HepG2 (cell line): Measurements from ENCODE around the gene ANAPC16. TPM values are rescaled to one million over a fixed set of nuclear protein-coding genes. Genes with fewer than 3 reads are reported as not detected.

ENCODE experiments used
- CEBPG ChIP-seq: IDR thresholded peaks from 2 replicates; pipeline ENCODE4 v1.6.1; 2016
- DNMT3B ChIP-seq: conservative IDR thresholded peaks from 2 replicates; pipeline ENCODE4 v1.6.1; 2016; ENCODE audit warnings: missing biosample characterization, control low read depth
- FOXK1 ChIP-seq: sonication (generic); formaldehyde crosslinking; IDR thresholded peaks from 2 replicates; pipeline ENCODE4 v1.4.0; 2020; ENCODE audit warnings: low read depth, missing genetic modification reagents, borderline replicate concordance
- KLF9 ChIP-seq: IDR thresholded peaks from 2 replicates; pipeline ENCODE4 v1.6.1; 2016; ENCODE audit warnings: low read depth
- ONECUT2 ChIP-seq: sonication (generic); formaldehyde crosslinking; IDR thresholded peaks from 2 replicates; pipeline ENCODE4 v1.4.0; 2020; ENCODE audit warnings: missing genetic modification reagents
- PHB2 ChIP-seq: fragments of 450-650 bp; IDR thresholded peaks from 2 replicates; pipeline ENCODE4 v1.6.1; 2018; ENCODE audit not compliant: partially characterized antibody
- RFXANK ChIP-seq: IDR thresholded peaks from 2 replicates; pipeline ENCODE4 v1.6.1; 2016
- RXRA ChIP-seq: sonication (generic); formaldehyde crosslinking; IDR thresholded peaks from 2 replicates; pipeline ENCODE4 v1.5.1; 2020; ENCODE audit warnings: missing genetic modification reagents
- SALL2 ChIP-seq: sonication (generic); formaldehyde crosslinking; IDR thresholded peaks from 2 replicates; pipeline ENCODE4 v1.8.1; 2023; ENCODE audit warnings: mild to moderate bottlenecking, missing genetic modification reagents, inconsistent platforms
- TAF15 ChIP-seq: fragments of 200-400 bp; formaldehyde crosslinking; IDR thresholded peaks from one replicate; pipeline ENCODE4 v1.6.1; 2018; ENCODE audit warnings: mild to moderate bottlenecking, low read depth, low read length; ENCODE audit not compliant: poor library complexity, severe bottlenecking
- ZBTB14 ChIP-seq: sonication (generic); formaldehyde crosslinking; IDR thresholded peaks from 2 replicates; pipeline ENCODE4 v1.4.0; 2020; ENCODE audit warnings: missing genetic modification reagents
- ZBTB40 ChIP-seq, 2 experiments: fragments of 450-650 bp in 1 of 2; sonication (generic) in 1 of 2; formaldehyde crosslinking in 1 of 2; IDR thresholded peaks; 2 replicates each; pipeline versions ENCODE4 v1.6.1 to v1.8.0; 2016 to 2022; ENCODE audit warnings: antibody characterized with exemption in 1 of 2, mild to moderate bottlenecking in 1 of 2, missing genetic modification reagents in 1 of 2
- ZNF530 ChIP-seq: sonication (generic); formaldehyde crosslinking; IDR thresholded peaks from 2 replicates; pipeline ENCODE4 v1.5.0; 2020; ENCODE audit warnings: low read depth, mild to moderate bottlenecking, missing genetic modification reagents
- polyA plus RNA-seq, 8 experiments: library from polyadenylated mRNA; depleted of rRNA in 3 of 8; stranded (reverse) in 7 of 8; unstranded in 1 of 8; fragments of >200 nt; fragmentation: Illumina TruSeq in 4 of 8; extraction: Trizol in 4 of 8; gene quantifications; 2 replicates each; pipeline versions ENCODE4 v1.2.1 to v1.2.3, GENCODE V29; 2011 to 2016; ENCODE audit warnings: low read depth in 4 of 8, missing spikeins in 1 of 8, mixed read lengths in 1 of 8; ENCODE audit not compliant: insufficient read depth in 1 of 8
- total RNA-seq, 5 experiments: library from RNA; depleted of rRNA; stranded (reverse); fragments of >200 nt; fragmentation: Illumina TruSeq; extraction: Trizol; gene quantifications; 2 replicates each; pipeline ENCODE4 v1.2.3, GENCODE V29; 2016; ENCODE audit warnings: low read depth in 1 of 5
- TF ChIP-seq, protein P1 (sequence below): IDR thresholded peaks from 2 replicates; pipeline ENCODE4 v1.6.1; 2016; ENCODE audit warnings: low read depth
- TF ChIP-seq, protein P2 (sequence below): sonication (generic); formaldehyde crosslinking; conservative IDR thresholded peaks from 2 replicates; pipeline ENCODE4 v1.4.0; 2020; ENCODE audit warnings: missing genetic modification reagents
- TF ChIP-seq, protein P3 (sequence below): sonication (generic); formaldehyde crosslinking; IDR thresholded peaks from 2 replicates; pipeline ENCODE4 v1.5.1; 2020; ENCODE audit warnings: mild to moderate bottlenecking, missing genetic modification reagents, moderate library complexity

Gene ANAPC16
- total and polyA plus RNA-seq, 2 of the 13 experiments (the other 11 are each of a cell fraction or from before 2014, with no cell fraction given): 74.8 to 89.4 TPM

- TF ChIP-seq ZBTB40 (IDR thresholded peaks at IDR 0.05): no peak
- TF ChIP-seq ZBTB40 (CRISPR knock-in tag; IDR thresholded peaks at IDR 0.05): no peak
- TF ChIP-seq, protein P1, sequence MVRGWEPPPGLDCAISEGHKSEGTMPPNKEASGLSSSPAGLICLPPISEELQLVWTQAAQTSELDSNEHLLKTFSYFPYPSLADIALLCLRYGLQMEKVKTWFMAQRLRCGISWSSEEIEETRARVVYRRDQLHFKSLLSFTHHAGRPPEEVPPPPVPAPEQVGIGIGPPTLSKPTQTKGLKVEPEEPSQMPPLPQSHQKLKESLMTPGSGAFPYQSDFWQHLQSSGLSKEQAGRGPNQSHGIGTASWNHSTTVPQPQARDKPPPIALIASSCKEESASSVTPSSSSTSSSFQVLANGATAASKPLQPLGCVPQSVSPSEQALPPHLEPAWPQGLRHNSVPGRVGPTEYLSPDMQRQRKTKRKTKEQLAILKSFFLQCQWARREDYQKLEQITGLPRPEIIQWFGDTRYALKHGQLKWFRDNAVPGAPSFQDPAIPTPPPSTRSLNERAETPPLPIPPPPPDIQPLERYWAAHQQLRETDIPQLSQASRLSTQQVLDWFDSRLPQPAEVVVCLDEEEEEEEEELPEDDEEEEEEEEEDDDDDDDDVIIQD (CRISPR knock-in tag): no peak
- TF ChIP-seq RXRA (CRISPR knock-in tag): no peak; the same call in 1 of the 2 replicates
- no peak for TF ChIP-seq FOXK1 (CRISPR knock-in tag)
- no peak; the same call in 1 of the 2 replicates for TF ChIP-seq SALL2
- no peak for TF ChIP-seq PHB2
- TF ChIP-seq, protein P2, sequence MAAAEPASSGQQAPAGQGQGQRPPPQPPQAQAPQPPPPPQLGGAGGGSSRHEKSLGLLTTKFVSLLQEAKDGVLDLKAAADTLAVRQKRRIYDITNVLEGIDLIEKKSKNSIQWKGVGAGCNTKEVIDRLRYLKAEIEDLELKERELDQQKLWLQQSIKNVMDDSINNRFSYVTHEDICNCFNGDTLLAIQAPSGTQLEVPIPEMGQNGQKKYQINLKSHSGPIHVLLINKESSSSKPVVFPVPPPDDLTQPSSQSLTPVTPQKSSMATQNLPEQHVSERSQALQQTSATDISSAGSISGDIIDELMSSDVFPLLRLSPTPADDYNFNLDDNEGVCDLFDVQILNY (CRISPR knock-in tag): no peak
- no peak for TF ChIP-seq ZNF530 (CRISPR knock-in tag)
- TF ChIP-seq TAF15: no peak
- TF ChIP-seq RFXANK: no peak
- TF ChIP-seq DNMT3B (CRISPR knock-in tag): no peak
- no peak for TF ChIP-seq ZBTB14
- no peak for TF ChIP-seq CEBPG (CRISPR knock-in tag)
- no peak for TF ChIP-seq KLF9 (CRISPR knock-in tag)
- TF ChIP-seq, protein P3, sequence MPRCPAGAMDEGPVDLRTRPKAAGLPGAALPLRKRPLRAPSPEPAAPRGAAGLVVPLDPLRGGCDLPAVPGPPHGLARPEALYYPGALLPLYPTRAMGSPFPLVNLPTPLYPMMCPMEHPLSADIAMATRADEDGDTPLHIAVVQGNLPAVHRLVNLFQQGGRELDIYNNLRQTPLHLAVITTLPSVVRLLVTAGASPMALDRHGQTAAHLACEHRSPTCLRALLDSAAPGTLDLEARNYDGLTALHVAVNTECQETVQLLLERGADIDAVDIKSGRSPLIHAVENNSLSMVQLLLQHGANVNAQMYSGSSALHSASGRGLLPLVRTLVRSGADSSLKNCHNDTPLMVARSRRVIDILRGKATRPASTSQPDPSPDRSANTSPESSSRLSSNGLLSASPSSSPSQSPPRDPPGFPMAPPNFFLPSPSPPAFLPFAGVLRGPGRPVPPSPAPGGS (CRISPR knock-in tag): 0 out of 2 replicates have a peak, but pooled peaks have one; percentile 12
- no peak for TF ChIP-seq ONECUT2
Measured at GRCh38 chr10:72274730-72275350, 59.0 kb downstream of the ANAPC16 start (continued).
